Trophoblast cell (in vitro differentiated cells and primary cell): ENCODE measurements around the gene NOP16.
A peak's percentile ranks its signal among the peaks of the same experiment; 100 is the strongest.

Experiments used
- DNase-seq, 2 donors: peaks; one replicate each; pipeline ENCODE4 v3.0.0-alpha.2; 2016
- H2AFZ ChIP-seq: 2 replicates; pipeline ENCODE4 v1.6.1; 2013; ENCODE audit warnings: low read length, moderate library complexity, mild to moderate bottlenecking; ENCODE audit not compliant: insufficient read depth, poor library complexity
- H2AK5ac ChIP-seq: 2 replicates; pipeline ENCODE4 v1.6.1; 2013; ENCODE audit warnings: mild to moderate bottlenecking, low read length
- H2BK120ac ChIP-seq: 2 replicates; pipeline ENCODE4 v1.6.1; 2013; ENCODE audit warnings: low read length, mild to moderate bottlenecking, moderate library complexity; ENCODE audit not compliant: insufficient read depth, poor library complexity
- H2BK12ac ChIP-seq: 2 replicates; pipeline ENCODE4 v1.6.1; 2013; ENCODE audit warnings: mild to moderate bottlenecking, low read length, moderate library complexity
- H2BK5ac ChIP-seq: 2 replicates; pipeline ENCODE4 v1.6.1; 2013; ENCODE audit warnings: low read length, low read depth, moderate library complexity, mild to moderate bottlenecking; ENCODE audit not compliant: poor library complexity
- H3K14ac ChIP-seq: 2 replicates; pipeline ENCODE4 v1.6.1; 2013; ENCODE audit warnings: mild to moderate bottlenecking, low read length
- H3K18ac ChIP-seq: 2 replicates; pipeline ENCODE4 v1.6.1; 2013; ENCODE audit warnings: mild to moderate bottlenecking, low read length
- H3K23ac ChIP-seq: 2 replicates; pipeline ENCODE4 v1.6.1; 2013; ENCODE audit warnings: low read length
- H3K27ac ChIP-seq: 2 replicates; pipeline ENCODE4 v1.5.1; 2013; ENCODE audit warnings: low read depth, mild to moderate bottlenecking, inconsistent platforms, low read length, moderate library complexity
- H3K27me3 ChIP-seq: 2 replicates; pipeline ENCODE4 v1.6.1; 2013; ENCODE audit warnings: inconsistent platforms, mild to moderate bottlenecking, low read length, moderate library complexity; ENCODE audit not compliant: insufficient read depth
- H3K36me3 ChIP-seq, 2 experiments: 1 replicate in 1 of 2; 2 replicates in 1 of 2; pipeline ENCODE4 v1.6.1; 2013; ENCODE audit warnings: low read length in 2 of 2, mild to moderate bottlenecking in 2 of 2, moderate library complexity in 1 of 2; ENCODE audit not compliant: insufficient read depth in 2 of 2, control insufficient read depth in 1 of 2
- H3K4ac ChIP-seq: 2 replicates; pipeline ENCODE4 v1.6.1; 2013; ENCODE audit warnings: low read depth, mild to moderate bottlenecking, low read length, moderate library complexity
- H3K4me1 ChIP-seq, 2 experiments: 1 replicate in 1 of 2; 2 replicates in 1 of 2; pipeline ENCODE4 v1.6.1; 2013; ENCODE audit warnings: low read length in 2 of 2, mild to moderate bottlenecking in 2 of 2, moderate library complexity in 1 of 2; ENCODE audit not compliant: insufficient read depth in 2 of 2, control insufficient read depth in 1 of 2
- H3K4me2 ChIP-seq: 2 replicates; pipeline ENCODE4 v1.6.1; 2013; ENCODE audit warnings: inconsistent platforms, mild to moderate bottlenecking, low read length, moderate library complexity
- H3K4me3 ChIP-seq: 2 replicates; pipeline ENCODE4 v1.5.1; 2013; ENCODE audit warnings: mild to moderate bottlenecking, low read depth, low read length, inconsistent platforms
- H3K79me1 ChIP-seq: one replicate; pipeline ENCODE4 v1.6.1; 2013; ENCODE audit warnings: low read length
- H3K79me2 ChIP-seq: 2 replicates; pipeline ENCODE4 v1.6.1; 2013; ENCODE audit warnings: low read length, mild to moderate bottlenecking; ENCODE audit not compliant: control insufficient read depth, insufficient read depth, poor library complexity
- H3K9ac ChIP-seq: 2 replicates; pipeline ENCODE4 v1.6.1; 2013; ENCODE audit warnings: mild to moderate bottlenecking, low read length
- H3K9me3 ChIP-seq: 2 replicates; pipeline ENCODE4 v1.6.1; 2013; ENCODE audit warnings: low read depth, mild to moderate bottlenecking, control low read depth, inconsistent platforms, low read length; ENCODE audit not compliant: insufficient read depth
- H4K12ac ChIP-seq: 2 replicates; pipeline ENCODE4 v1.6.1; 2013; ENCODE audit warnings: low read depth, mild to moderate bottlenecking, low read length, moderate library complexity
- H4K8ac ChIP-seq: 2 replicates; pipeline ENCODE4 v1.6.1; 2013; ENCODE audit warnings: low read depth, mild to moderate bottlenecking, low read length, moderate library complexity
- H4K91ac ChIP-seq: one replicate; pipeline ENCODE4 v1.6.1; 2013; ENCODE audit warnings: low read depth, mild to moderate bottlenecking, low read length, moderate library complexity
- WGBS: extraction: QIAGEN DNeasy Blood & Tissue Kit; methylation state at CpG from one replicate; pipeline ENCODE4 v1.1.7; 2013; ENCODE audit warnings: missing lambda C conversion rate; ENCODE audit not compliant: insufficient read length, insufficient coverage; ENCODE audit errors: extremely low coverage; 5-methylcytosine and 5-hydroxymethylcytosine counted together

The NOP16 gene

GRCh38 chr5:176406436-176407052, 18.1 kb upstream of the NOP16 start:
- Histone ChIP-seq H3K79me1 (no peaks in the 10 kb centered on the region), H3K4me2 (no peak overlapping the region)

DNA sequence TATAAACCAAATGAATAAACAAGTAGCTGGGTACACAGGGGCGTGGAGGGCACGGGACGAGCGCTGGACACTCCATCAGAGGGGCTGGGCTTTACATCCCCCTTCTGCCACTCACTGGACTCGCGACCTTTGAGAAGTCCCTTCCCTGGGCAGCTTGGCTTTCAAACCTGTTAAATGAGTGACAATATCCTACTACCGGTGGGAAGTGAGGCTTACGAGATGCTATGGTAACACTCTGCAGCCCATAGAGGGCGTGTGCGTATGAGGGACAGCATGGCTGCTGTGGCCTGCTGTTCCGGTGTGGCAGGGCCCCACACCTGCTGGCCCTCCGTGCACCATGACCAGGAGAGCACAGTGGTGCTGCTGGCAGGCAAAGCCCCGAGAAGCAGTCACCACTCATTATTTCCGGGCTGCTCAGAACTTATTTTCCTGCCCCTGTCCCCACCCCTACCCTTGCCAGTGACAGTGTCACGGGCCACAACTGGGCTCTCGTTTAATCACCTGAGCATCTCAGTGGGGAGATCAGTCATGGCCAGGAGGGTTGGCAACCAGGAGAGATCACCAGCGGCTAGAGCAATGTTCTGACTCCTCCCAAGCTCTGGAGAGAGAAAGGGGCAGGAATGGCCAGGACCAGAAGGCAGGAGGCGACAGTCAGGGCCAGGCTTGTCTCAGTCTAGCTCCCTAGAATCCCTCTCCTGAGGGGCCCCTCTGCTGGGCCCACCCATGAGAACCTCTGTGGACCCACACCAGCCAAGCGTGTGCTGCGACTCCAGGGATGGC, 17.4 kb upstream of the NOP16 start:
- Histone ChIP-seq H3K79me2 (no peaks in the 10 kb centered on the region), H3K14ac (no peak overlapping the region), H3K4me3 (no peak overlapping the region), H2BK120ac (no peak overlapping the region), H3K4me1 (no peaks in the 10 kb centered on the region), H2BK12ac (no peak overlapping the region), H3K4ac (no peak overlapping the region), H4K91ac (no peak overlapping the region), H2BK5ac (no peak overlapping the region), H3K36me3 (peaks cover 51 to 54% of the 10 kb centered on the region in 2 experiments), H2AK5ac (no peak overlapping the region), H2AFZ (no peak overlapping the region), H3K4me2 (no peak overlapping the region), H3K27me3 (no peaks in the 10 kb centered on the region), H4K12ac (no peak overlapping the region), H3K18ac (no peak overlapping the region), H4K8ac (no peak overlapping the region), H3K79me1 (no peaks in the 10 kb centered on the region), H3K9me3 (peaks cover 5% of the 10 kb centered on the region), H3K9ac (no peak overlapping the region), H3K23ac (no peak overlapping the region), H3K27ac (no peak overlapping the region)
- peak in 1 of 2 donors; percentile 62 for DNase-seq
- no CpG with 5 or more reads among the region's 20 CpGs for WGBS

More at GRCh38 chr5:176406436-176407052, 18.1 kb upstream of the NOP16 start:
- H3K4ac ChIP-seq: no peak overlapping the region
- H2AK5ac ChIP-seq: no peak overlapping the region
- no peak overlapping the region for H2BK5ac ChIP-seq
- WGBS: no CpG with 5 or more reads among the region's 9 CpGs
- H3K23ac ChIP-seq: no peak overlapping the region
- no peaks in the 10 kb centered on the region for H3K27me3 ChIP-seq
- no peak overlapping the region for H4K12ac ChIP-seq
- H3K14ac ChIP-seq: no peak overlapping the region
- H2BK120ac ChIP-seq: no peak overlapping the region
- H2BK12ac ChIP-seq: no peak overlapping the region
- H3K36me3 ChIP-seq: peaks cover 46 to 54% of the 10 kb centered on the region in 2 experiments
- no peak overlapping the region for H3K4me3 ChIP-seq
- peak in 1 of 2 donors; percentile 15 for DNase-seq
- H3K9me3 ChIP-seq: peaks cover 5% of the 10 kb centered on the region
- no peak overlapping the region for H3K18ac ChIP-seq
- peaks cover 1% of the 10 kb centered on the region for H3K79me2 ChIP-seq
- H3K4me1 ChIP-seq: no peaks in the 10 kb centered on the region
- no peak overlapping the region for H3K9ac ChIP-seq
- no peak overlapping the region for H3K27ac ChIP-seq
- H4K91ac ChIP-seq: no peak overlapping the region
- H2AFZ ChIP-seq: no peak overlapping the region
- H4K8ac ChIP-seq: no peak overlapping the region

GRCh38 chr5:176401281-176402205, 13.1 kb upstream of the NOP16 start:
- H2AK5ac ChIP-seq: no peak overlapping the region
- no peak overlapping the region for H4K8ac ChIP-seq
- no peaks in the 10 kb centered on the region for H3K27me3 ChIP-seq
- no peak overlapping the region for H3K14ac ChIP-seq
- H3K4me1 ChIP-seq: peaks cover 5 to 8% of the 10 kb centered on the region in 2 experiments
- no CpG with 5 or more reads among the region's 22 CpGs for WGBS
- no peak overlapping the region for H2BK5ac ChIP-seq
- H2BK120ac ChIP-seq: no peak overlapping the region
- no peak overlapping the region for H3K4ac ChIP-seq
- H3K18ac ChIP-seq: no peak overlapping the region
- H2AFZ ChIP-seq: no peak overlapping the region
- no peak for DNase-seq
- H3K79me2 ChIP-seq: no peaks in the 10 kb centered on the region
- peaks cover 1% of the 10 kb centered on the region for H3K79me1 ChIP-seq
- H4K12ac ChIP-seq: no peak overlapping the region
- no peak overlapping the region for H2BK12ac ChIP-seq
- no peak overlapping the region for H3K9ac ChIP-seq
- no peak overlapping the region for H3K27ac ChIP-seq
- H3K4me2 ChIP-seq: no peak overlapping the region
- H3K36me3 ChIP-seq: peaks cover 45 to 47% of the 10 kb centered on the region in 2 experiments
- H3K9me3 ChIP-seq: peaks cover 4% of the 10 kb centered on the region
- no peak overlapping the region for H4K91ac ChIP-seq
- H3K23ac ChIP-seq: no peak overlapping the region
- no peak overlapping the region for H3K4me3 ChIP-seq

DNA sequence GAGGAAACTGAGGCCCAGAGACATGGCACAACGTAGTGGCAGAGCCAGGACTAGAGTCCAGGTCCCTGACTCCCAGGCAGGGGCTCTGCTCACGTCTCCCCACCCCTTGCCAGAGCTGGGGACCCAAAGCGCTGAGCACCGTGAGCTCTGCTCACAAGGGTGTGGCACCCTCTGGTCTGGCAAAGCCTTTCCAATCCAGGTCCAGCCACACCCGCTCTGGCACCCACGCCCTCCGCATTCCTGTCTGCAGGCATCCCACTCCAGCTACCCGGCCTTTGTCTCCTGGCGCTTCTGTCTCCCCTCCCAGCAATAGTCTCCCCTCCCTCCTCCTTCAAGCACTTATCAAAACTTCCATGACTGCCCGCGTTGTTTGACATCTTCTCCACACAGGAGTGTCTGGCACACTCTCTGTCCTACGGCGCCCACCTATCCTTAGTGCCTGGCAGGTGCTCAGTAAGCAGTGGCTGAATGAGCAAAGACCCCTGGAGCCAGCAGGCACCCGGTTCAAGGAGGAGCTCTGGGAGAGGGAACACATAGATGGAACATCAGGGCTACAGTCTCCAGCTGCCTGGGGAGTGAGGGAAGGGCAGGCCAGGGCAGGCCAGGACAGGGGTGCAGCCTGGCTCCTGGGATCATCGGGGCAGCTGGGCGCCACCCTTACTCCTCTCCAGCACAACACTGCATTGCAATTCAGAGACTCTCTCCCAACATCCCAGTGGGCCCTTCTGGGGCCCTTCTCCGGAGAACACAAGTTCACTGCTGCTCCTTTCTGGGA, 12.2 kb upstream of the NOP16 start:
- Histone ChIP-seq H3K79me1 (peaks cover 2% of the 10 kb centered on the region), H3K4ac (no peak overlapping the region), H3K27me3 (no peaks in the 10 kb centered on the region), H3K27ac (no peak overlapping the region), H3K14ac (no peak overlapping the region), H2BK5ac (no peak overlapping the region), H3K4me2 (no peak overlapping the region), H4K12ac (peak overlapping the region; percentile 49), H3K9ac (no peak overlapping the region), H3K18ac (no peak overlapping the region), H2BK120ac (no peak overlapping the region), H3K4me1 (peaks cover 5 to 11% of the 10 kb centered on the region in 2 experiments), H3K4me3 (no peak overlapping the region), H2AFZ (no peak overlapping the region), H2BK12ac (no peak overlapping the region), H3K79me2 (no peaks in the 10 kb centered on the region), H3K9me3 (no peaks in the 10 kb centered on the region), H3K36me3 (peaks cover 39 to 40% of the 10 kb centered on the region in 2 experiments), H4K91ac (no peak overlapping the region), H3K23ac (no peak overlapping the region), H2AK5ac (no peak overlapping the region), H4K8ac (no peak overlapping the region)
- no CpG with 5 or more reads among the region's 17 CpGs for WGBS
- no peak for DNase-seq
